ENCODE measurements around the gene ADAMTS3.

DNA sequence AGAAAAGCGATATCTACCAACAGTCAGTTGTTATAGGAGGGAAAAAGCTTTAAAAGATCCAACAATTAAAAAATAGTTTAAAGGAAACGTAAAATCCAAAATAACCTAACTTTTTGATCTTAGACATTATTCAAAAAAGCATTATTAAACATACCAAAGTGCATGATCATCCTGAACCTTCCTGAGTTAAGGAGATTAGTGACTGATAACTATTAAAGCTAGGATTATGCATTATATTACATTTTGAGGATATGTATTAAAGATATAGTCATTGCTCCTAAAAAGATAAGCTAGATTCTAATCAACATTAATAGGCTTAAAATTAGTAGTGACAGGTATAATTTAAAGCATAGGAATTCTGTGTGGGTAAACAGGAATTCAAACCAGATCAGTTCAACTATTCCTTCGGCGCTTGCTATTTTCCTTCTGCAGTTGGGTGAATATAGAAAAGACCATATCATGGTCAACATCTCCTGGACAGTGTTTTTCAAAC is 139.6 kb downstream of the ADAMTS3 start:
- TF ChIP-seq, protein P1, sequence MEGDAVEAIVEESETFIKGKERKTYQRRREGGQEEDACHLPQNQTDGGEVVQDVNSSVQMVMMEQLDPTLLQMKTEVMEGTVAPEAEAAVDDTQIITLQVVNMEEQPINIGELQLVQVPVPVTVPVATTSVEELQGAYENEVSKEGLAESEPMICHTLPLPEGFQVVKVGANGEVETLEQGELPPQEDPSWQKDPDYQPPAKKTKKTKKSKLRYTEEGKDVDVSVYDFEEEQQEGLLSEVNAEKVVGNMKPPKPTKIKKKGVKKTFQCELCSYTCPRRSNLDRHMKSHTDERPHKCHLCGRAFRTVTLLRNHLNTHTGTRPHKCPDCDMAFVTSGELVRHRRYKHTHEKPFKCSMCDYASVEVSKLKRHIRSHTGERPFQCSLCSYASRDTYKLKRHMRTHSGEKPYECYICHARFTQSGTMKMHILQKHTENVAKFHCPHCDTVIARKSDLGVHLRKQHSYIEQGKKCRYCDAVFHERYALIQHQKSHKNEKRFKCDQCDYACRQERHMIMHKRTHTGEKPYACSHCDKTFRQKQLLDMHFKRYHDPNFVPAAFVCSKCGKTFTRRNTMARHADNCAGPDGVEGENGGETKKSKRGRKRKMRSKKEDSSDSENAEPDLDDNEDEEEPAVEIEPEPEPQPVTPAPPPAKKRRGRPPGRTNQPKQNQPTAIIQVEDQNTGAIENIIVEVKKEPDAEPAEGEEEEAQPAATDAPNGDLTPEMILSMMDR (IDR thresholded peaks at IDR 0.05) = no peak
- TF ChIP-seq POLR2A (IDR thresholded peaks at IDR 0.05) (no peak), POLR2AphosphoS5 (IDR thresholded peaks at IDR 0.05; ENCODE audit: insufficient read depth in 1 of 2, low read depth in 1 of 2) (no peak)
